CD14-positive monocyte (primary cell): ENCODE measurements around the gene PKD1L1. TPM values are rescaled to one million over a fixed set of nuclear protein-coding genes. Genes with fewer than 3 reads are reported as not detected.

Source experiments
- DNase-seq, 3 donors: peaks; one replicate each; pipeline ENCODE4 v3.0.0-alpha.2; 2011 to 2022
- H2AFZ ChIP-seq: 2 replicates; pipeline ENCODE4 v1.6.0; 2012; ENCODE audit warnings: mild to moderate bottlenecking, low read depth, low read length, inconsistent platforms; ENCODE audit not compliant: insufficient read depth, poor library complexity, severe bottlenecking
- H3K27ac ChIP-seq, 2 donors: 1 replicate in 1 of 2; 2 replicates in 1 of 2; pipeline ENCODE4 v1.5.1; 2012 to 2013; ENCODE audit warnings: low read length in 2 of 2, control low read depth in 1 of 2, inconsistent platforms in 1 of 2, low read depth in 1 of 2, mild to moderate bottlenecking in 1 of 2
- H3K27me3 ChIP-seq, 2 donors: one replicate each; pipeline versions ENCODE4 v1.6.0 to v1.6.1; 2011 to 2013; ENCODE audit warnings: low read length in 2 of 2; ENCODE audit not compliant: control insufficient read depth in 2 of 2, insufficient read depth in 2 of 2
- H3K36me3 ChIP-seq, 2 donors: replicated peaks in 1 of 2; 1 replicate in 1 of 2; 2 replicates in 1 of 2; pipeline versions ENCODE4 v1.5.1 to v1.6.1; 2012 to 2013; ENCODE audit warnings: low read length in 2 of 2, control low read depth in 1 of 2, inconsistent platforms in 1 of 2, mild to moderate bottlenecking in 1 of 2; ENCODE audit not compliant: insufficient read depth in 2 of 2, control insufficient read depth in 1 of 2
- H3K4me1 ChIP-seq, 2 donors: 1 replicate in 1 of 2; 2 replicates in 1 of 2; pipeline versions ENCODE4 v1.5.1 to v1.6.1; 2012 to 2013; ENCODE audit warnings: low read length in 2 of 2, control low read depth in 1 of 2, inconsistent platforms in 1 of 2, mild to moderate bottlenecking in 1 of 2, moderate library complexity in 1 of 2; ENCODE audit not compliant: insufficient read depth in 2 of 2, control insufficient read depth in 1 of 2
- H3K4me2 ChIP-seq: replicated peaks from 2 replicates; pipeline ENCODE3; 2012; ENCODE audit warnings: low read length, moderate library complexity, mild to moderate bottlenecking; ENCODE audit not compliant: poor library complexity, severe bottlenecking; ENCODE audit errors: extremely low read depth
- H3K4me3 ChIP-seq, 3 experiments: fragments of 200-600 bp in 1 of 3; sonication (generic) in 1 of 3; replicated peaks in 1 of 3; 1 replicate in 2 of 3; 2 replicates in 1 of 3; pipeline ENCODE4 v1.5.1; 2011 to 2013; ENCODE audit warnings: low read length in 3 of 3, mild to moderate bottlenecking in 3 of 3, control low read depth in 2 of 3, low read depth in 2 of 3, inconsistent platforms in 1 of 3, moderate library complexity in 1 of 3
- H3K79me2 ChIP-seq: 2 replicates; pipeline ENCODE4 v1.6.0; 2012; ENCODE audit warnings: mild to moderate bottlenecking, control low read depth, inconsistent platforms, low read length, moderate library complexity; ENCODE audit not compliant: insufficient read depth
- H3K9ac ChIP-seq: 2 replicates; pipeline ENCODE4 v1.6.0; 2017; ENCODE audit warnings: low read length, mild to moderate bottlenecking; ENCODE audit not compliant: insufficient read depth, poor library complexity, severe bottlenecking
- H3K9me3 ChIP-seq, 2 donors: replicated peaks in 1 of 2; 1 replicate in 1 of 2; 2 replicates in 1 of 2; pipeline versions ENCODE4 v1.5.1 to v1.6.1; 2012 to 2013; ENCODE audit warnings: low read length in 2 of 2, control low read depth in 1 of 2; ENCODE audit not compliant: control insufficient read depth in 1 of 2, insufficient read depth in 1 of 2
- H4K20me1 ChIP-seq: 2 replicates; pipeline ENCODE4 v1.6.0; 2012; ENCODE audit warnings: mild to moderate bottlenecking, low read length, control low read depth, moderate library complexity; ENCODE audit not compliant: insufficient read depth
- H3K27ac Mint-ChIP-seq, 7 donors: one replicate each; pipeline ENCODE4 v1.8.0; 2020; ENCODE audit warnings: mild to moderate bottlenecking in 7 of 7, mixed read lengths in 7 of 7, moderate library complexity in 6 of 7, inconsistent platforms in 2 of 7
- H3K27me3 Mint-ChIP-seq, 3 donors: one replicate each; pipeline ENCODE4 v1.8.0; 2021 to 2022; ENCODE audit warnings: low read depth in 3 of 3, mild to moderate bottlenecking in 3 of 3, mixed read lengths in 3 of 3, moderate library complexity in 3 of 3, inconsistent platforms in 1 of 3
- H3K36me3 Mint-ChIP-seq, 2 donors: one replicate each; pipeline ENCODE4 v1.8.0; 2020; ENCODE audit warnings: mixed read lengths in 2 of 2, inconsistent platforms in 1 of 2, mild to moderate bottlenecking in 1 of 2
- H3K4me1 Mint-ChIP-seq: one replicate; pipeline ENCODE4 v1.8.0; 2020; ENCODE audit warnings: mild to moderate bottlenecking, mixed read lengths
- H3K4me3 Mint-ChIP-seq, 2 donors: one replicate each; pipeline ENCODE4 v1.8.0; 2020; ENCODE audit warnings: mild to moderate bottlenecking in 2 of 2, mixed read lengths in 2 of 2, moderate library complexity in 1 of 2
- H3K9me3 Mint-ChIP-seq, 7 donors: one replicate each; pipeline ENCODE4 v1.8.0; 2020 to 2022; ENCODE audit warnings: mixed read lengths in 7 of 7, mild to moderate bottlenecking in 6 of 7, moderate library complexity in 6 of 7, inconsistent platforms in 2 of 7
- CTCF ChIP-seq: fragments of 200-600 bp; IDR thresholded peaks from one replicate; pipeline ENCODE4 v1.8.0; 2022; ENCODE audit warnings: antibody characterized with exemption, mild to moderate bottlenecking
- WGBS: methylation state at CpG from one replicate; pipeline ENCODE4 v1.1.5; 2013; ENCODE audit warnings: missing lambda C conversion rate; ENCODE audit not compliant: insufficient coverage; 5-methylcytosine and 5-hydroxymethylcytosine counted together
- intact Hi-C, 2 donors: fragments of 100-400 bp; cut with micrococcal nuclease; formaldehyde crosslinking; loops; one replicate each; pipeline versions ENCODE4 v1.15.0 to v1.15.1; 2023
- polyA plus RNA-seq, 3 donors: library from polyadenylated mRNA; depleted of rRNA in 1 of 3; unstranded in 2 of 3; stranded (reverse) in 1 of 3; fragments of 300-500 nt in 2 of 3; fragments of >200 nt in 1 of 3; fragmentation: Illumina TruSeq in 2 of 3; gene quantifications; 1 replicate in 2 of 3; 2 replicates in 1 of 3; pipeline ENCODE4 v1.2.3, GENCODE V29; 2012 to 2021

Gene PKD1L1
- polyA plus RNA-seq, 3 donors: 0.19 TPM; not detected in 2

- Mint-ChIP-seq H3K36me3 (no peaks in the 10 kb centered on the region), H3K27me3 (peaks cover 0 to 4% (median 1%) of the 10 kb centered on the region in 3 donors), H3K4me1 (peaks cover 2% of the 10 kb centered on the region), H3K4me3 (no peak overlapping the region), H3K9me3 (peaks cover 0 to 3% (median 0%) of the 10 kb centered on the region in 7 donors), H3K27ac (no peak overlapping the region)
- Histone ChIP-seq H3K27me3 (no peaks in the 10 kb centered on the region), H3K27ac (no peak overlapping the region), H3K4me2 (no peak overlapping the region), H3K4me3 (no peak overlapping the region), H3K9me3 (no peaks in the 10 kb centered on the region), H3K4me1 (peaks cover 0 to under 1% of the 10 kb centered on the region in 2 donors), H4K20me1 (no peaks in the 10 kb centered on the region), H3K36me3 (no peaks in the 10 kb centered on the region), H2AFZ (no peak overlapping the region), H3K9ac (no peak overlapping the region), H3K79me2 (no peaks in the 10 kb centered on the region)
- WGBS: 84% methylated on average over 3 of the region's 10 CpGs
- no peak for DNase-seq
- intact Hi-C loops: no loop called here
- no peak for TF ChIP-seq CTCF
Observed at GRCh38 chr7:47935336-47935735, 12.9 kb downstream of the PKD1L1 start.

- intact Hi-C loops: no loop called here
- Histone ChIP-seq H3K27me3 (no peaks in the 10 kb centered on the region), H3K79me2 (no peaks in the 10 kb centered on the region), H3K4me1 (no peaks in the 10 kb centered on the region), H3K36me3 (no peaks in the 10 kb centered on the region), H3K27ac (no peak overlapping the region), H2AFZ (no peak overlapping the region), H3K9me3 (no peaks in the 10 kb centered on the region), H4K20me1 (no peaks in the 10 kb centered on the region), H3K9ac (no peak overlapping the region), H3K4me3 (no peak overlapping the region), H3K4me2 (no peak overlapping the region)
- Mint-ChIP-seq H3K27me3 (peaks cover 0 to 4% (median 1%) of the 10 kb centered on the region in 3 donors), H3K27ac (no peak overlapping the region), H3K36me3 (no peaks in the 10 kb centered on the region), H3K4me1 (peaks cover 2% of the 10 kb centered on the region), H3K9me3 (peaks cover 0 to 3% (median 0%) of the 10 kb centered on the region in 7 donors), H3K4me3 (no peak overlapping the region)
- no peak for DNase-seq
- no peak for TF ChIP-seq CTCF
- WGBS: 95% methylated on average over 4 of the region's 6 CpGs
Observed at GRCh38 chr7:47934831-47935230, 13.4 kb downstream of the PKD1L1 start.
